Inflammatory macrophage (primary cell): Measurements from ENCODE around the gene TSKS.
A peak's percentile ranks its signal among the peaks of the same experiment; 100 is the strongest.

ENCODE experiments used
- DNase-seq, 2 donors: peaks; one replicate each; pipeline ENCODE4 v3.0.0-alpha.2; 2020 to 2022

TSKS gene

DNA sequence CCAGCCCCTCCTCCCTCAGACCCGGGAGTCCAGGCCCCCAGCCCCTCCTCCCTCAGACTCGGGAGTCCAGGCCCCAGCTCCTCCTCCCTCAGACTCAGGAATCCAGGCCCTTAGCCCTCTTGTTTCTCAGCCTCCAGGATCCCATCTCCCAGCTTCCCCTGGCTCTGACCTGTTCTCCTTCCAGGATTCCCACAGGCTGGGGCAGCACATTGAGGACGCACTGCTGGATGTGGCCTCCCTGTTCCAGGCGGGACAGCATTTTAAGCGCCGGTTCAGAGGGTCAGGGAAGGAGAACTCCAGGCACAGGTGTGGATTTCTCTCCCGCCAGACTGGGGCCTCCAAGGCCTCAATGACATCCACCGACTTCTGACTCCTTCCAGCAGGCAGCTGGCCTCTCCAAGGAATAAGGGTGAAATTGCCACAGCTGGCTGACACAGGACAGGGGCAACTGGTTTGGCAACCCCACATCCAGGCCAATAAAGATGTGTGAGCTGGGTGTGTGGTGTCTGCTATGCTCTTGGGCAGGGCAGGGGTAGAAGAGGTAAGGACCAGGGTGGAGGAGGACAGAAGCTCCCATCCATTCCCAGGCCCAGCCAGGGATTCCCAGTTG, 49.8 kb downstream of the TSKS start:
- no peak for DNase-seq

DNA sequence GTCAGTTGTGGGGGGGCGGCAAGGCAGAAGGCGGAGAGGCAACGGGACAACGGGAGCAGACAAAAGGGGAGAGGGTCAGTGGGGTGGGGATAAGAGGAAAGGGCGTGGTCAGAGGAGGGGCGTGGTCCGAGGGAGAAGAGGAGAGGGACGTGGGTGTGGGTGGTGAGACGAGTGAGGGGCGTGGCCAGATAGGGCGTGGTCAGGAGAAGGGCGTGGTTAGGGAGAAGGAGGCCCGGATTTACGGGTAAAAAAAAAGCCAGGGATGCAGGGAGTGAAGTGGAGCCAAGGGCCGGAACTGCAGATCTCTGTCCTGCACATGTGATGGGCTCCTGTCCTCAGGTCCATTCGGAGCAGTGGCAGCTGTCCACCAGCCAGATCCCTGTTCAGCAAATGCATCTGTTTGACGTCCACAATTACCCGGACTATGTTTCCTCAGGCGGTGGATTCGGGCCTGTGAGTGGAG, 50.7 kb downstream of the TSKS start:
- DNase-seq = peak; percentile 5 to 11

DNA sequence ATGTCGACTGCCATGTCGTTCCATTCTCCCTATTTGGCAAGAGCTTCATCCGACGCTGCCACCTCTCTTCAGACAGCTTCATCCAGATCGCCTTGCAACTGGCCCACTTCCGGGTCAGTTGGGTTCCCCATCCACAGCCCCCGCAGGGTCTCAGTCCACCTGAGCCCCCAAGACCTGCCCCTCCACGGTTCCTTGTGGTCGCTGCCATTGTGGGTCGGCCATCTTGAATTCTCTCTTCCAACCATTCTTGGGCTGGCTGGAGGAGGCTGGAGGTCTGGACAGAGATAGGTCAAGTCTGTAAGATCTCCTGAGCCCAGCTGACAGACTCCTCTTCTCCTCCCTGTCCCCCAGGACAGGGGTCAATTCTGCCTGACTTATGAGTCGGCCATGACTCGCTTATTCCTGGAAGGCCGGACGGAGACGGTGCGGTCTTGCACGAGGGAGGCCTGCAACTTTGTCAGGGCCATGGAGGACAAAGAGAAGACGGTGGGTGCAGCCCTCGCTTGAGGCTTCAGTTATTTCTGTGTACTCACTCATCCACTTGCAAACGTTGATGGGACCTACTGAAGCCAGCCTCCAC, 52.6 kb downstream of the TSKS start:
- DNase-seq = no peak

DNA sequence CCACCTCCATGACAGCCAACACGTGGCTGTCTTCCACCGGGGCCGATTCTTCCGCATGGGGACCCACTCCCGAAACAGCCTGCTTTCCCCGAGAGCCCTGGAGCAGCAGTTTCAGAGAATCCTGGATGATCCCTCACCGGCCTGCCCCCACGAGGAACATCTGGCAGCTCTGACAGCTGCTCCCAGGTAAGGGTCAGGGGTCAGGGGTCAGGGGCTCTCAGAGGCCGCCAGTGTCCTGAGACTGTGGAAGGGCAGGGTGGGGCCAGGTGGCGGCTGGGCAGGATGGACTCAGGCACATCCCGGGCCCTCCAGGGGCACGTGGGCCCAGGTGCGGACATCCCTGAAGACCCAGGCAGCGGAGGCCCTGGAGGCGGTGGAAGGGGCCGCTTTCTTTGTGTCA, 57.2 kb downstream of the TSKS start:
- DNase-seq = no peak

DNA sequence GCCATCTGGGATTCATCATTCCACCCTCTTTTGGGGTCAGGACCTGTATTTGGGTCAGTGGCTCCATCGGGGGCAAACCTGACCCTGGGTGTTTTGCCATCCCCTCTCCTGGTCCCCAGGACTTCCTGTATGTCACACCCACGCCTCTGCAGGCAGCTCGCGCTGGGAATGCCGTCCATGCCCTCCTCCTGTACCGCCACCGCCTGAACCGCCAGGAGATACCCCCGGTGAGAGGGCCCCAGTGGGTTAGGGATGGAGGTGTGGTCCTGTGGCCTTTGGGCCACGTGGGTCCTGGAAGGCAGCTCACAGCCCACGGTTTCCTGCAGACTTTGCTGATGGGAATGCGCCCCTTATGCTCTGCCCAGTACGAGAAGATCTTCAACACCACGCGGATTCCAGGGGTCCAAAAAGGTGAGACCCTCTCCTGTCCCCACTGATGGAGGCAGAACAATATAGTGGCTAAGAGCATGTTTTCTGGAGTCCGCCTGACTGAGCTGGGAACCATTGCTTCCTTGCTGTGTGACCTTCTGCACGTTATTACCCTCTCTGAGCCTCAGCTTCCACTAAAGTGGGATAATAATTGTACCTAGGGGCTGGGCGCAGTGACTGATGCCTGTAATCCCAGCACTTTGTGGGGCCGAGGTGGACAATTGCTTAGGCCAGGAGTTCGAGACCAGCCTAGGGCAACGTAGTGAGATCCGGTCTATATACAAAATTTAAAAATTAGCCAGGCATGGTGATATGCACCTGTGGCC, 58.0 kb downstream of the TSKS start:
- DNase-seq = no peak

DNA sequence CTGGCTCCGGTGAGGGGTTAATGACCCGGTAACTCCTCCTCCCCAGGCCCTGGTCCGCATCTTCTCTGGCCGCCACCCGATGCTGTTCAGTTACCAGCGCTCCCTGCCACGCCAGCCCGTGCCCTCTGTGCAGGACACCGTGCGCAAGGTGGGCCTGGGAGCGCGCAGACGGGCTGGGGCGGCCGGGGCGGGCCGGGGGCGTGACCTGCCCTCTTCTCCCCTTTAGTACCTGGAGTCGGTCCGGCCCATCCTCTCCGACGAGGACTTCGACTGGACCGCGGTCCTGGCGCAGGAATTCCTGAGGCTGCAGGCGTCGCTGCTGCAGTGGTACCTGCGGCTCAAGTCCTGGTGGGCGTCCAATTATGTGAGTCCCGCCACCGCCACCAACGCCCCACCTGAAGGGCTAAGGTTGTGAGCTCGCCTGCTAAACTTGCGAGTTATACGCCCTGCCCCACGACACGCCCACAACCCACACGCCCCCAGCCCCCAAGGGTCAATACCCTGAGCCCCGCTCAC, 61.8 kb downstream of the TSKS start:
- DNase-seq = no peak

DNA sequence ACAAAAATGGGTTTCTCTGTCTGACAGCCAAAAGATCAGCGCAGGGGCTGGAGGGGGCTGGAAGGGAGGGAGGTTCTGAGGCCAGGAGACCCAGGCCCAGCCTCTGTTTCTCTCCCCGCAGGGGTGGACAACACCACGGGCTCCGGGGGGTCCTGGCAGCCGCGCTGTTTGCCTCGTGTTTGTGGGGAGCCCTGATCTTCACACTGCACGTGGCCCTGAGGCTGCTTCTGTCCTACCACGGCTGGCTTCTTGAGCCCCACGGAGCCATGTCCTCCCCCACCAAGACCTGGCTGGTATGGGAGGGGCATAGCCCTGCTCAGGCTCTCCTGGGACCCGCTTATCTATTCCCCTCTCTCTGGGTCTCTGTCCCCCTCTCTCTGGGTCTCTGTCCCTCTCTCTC, 62.5 kb downstream of the TSKS start:
- DNase-seq = no peak

DNA sequence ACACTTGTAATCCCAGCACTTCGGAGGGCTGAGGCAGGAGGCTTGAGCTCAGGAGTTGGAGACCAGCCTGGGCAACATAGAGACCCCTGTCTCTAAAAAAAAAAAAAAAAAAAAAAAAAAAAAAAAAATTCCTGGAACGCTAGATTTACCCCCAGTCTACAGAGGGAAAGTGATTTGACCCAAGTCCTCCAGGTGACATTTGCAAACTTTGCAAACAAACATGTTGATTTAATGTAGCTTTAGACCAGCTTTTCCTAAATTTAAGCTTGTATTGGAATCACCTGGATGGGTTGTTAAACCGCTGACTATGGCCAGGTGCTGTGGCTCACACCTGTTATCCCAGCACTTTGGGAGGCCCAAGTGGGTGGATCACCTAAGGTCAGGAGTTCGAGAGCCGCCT, 63.7 kb downstream of the TSKS start:
- no peak for DNase-seq

DNA sequence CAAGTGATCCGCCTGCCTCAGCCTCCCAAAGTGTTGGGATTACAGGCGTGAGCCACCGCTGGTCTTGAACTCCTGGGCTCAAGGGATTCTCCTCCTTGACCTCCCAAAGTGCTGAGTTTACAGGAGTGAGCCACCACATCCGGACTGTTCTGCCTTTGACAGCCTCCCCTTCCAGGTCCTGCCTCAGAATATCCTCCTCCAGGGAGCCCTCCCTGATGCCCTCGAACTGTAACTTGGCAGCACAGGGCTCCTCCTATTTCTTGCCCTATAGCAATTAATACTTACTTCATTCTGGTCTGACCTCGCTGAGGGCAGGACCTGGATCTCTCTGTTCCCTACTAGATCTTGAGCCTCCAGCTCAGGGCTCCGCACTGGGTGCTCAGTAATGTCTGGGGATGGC, 66.2 kb downstream of the TSKS start:
- DNase-seq = no peak

DNA sequence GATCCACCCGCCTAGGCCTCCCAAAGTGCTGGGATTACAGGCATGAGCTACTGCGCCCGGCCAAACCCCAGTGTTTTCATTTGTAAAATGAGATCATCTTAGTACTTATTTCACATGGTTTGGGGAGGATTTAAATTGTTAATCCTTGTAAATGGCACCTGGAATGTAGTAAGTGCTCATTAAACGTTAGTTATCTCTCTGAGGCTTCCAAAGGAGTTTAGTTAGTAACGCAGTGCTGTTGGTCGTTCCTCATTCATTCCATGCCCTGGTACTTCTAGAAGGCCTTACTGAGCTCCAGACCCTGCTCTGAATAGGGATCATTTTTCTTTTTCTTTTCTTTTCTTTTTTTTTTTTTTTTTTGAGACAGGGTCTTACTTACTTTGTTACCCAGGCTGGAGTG, 67.0 kb downstream of the TSKS start:
- no peak for DNase-seq

DNA sequence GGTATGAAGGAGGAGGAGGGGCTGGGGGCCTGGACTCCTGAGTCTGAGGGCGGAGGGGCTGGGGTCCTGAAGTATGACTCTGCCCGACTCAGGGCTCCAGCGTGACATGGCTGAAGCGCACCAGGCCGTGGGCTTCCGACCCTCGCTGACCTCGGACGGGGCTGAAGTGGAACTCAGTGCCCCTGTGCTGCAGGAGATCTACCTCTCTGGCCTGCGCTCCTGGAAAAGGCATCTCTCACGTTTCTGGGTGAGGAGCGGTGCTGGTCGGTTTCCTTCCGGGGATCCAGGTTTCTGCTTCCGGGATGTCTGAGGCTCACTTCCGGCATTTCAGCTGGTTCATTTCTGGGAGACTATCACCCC, 71.0 kb downstream of the TSKS start:
- DNase-seq = no peak

DNA sequence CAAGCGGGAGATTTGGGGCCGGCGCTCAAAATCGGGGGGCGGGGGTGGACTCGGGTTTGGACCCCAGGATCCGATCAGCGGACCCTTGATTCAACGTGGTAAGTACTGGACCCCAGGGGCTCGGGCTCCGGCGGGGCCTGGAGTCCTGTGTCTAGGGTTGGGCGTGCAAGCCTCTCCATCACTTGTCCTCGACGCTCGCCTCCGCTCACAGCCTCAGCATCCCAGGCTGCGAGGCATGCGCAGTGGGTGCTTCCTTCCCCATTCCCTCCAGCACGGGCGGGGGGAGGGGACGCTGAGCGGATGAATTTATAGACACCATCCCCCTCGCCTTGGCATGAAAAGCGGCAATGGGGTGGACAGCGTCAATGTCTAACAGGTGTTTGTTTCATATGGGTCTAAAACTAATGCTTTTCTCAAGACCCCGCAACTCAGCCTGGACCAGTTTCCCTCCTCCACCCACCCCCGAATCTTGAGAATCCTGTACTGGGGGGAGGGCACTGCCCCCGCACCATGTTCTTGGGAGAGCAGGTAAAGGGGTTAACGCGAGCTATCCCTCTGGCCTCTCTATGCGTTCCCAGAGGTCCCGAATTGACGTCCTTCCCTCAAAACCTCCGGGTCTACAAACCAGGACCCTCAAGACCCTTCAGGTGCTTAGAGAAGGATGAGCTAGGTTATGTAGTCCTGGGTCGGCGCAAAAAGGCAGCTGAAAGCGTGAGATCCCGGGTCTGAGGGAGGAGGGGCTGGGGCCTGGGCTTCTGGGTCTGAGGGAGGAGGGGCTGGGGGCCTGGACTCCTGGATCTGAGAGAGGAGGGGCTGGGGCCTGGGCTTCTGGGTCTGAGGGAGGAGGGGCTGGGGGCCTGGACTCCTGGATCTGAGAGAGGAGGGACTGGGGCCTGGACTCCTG, 71.6 kb downstream of the TSKS start:
- DNase-seq = peak in 1 of 2 donors; percentile 8

DNA sequence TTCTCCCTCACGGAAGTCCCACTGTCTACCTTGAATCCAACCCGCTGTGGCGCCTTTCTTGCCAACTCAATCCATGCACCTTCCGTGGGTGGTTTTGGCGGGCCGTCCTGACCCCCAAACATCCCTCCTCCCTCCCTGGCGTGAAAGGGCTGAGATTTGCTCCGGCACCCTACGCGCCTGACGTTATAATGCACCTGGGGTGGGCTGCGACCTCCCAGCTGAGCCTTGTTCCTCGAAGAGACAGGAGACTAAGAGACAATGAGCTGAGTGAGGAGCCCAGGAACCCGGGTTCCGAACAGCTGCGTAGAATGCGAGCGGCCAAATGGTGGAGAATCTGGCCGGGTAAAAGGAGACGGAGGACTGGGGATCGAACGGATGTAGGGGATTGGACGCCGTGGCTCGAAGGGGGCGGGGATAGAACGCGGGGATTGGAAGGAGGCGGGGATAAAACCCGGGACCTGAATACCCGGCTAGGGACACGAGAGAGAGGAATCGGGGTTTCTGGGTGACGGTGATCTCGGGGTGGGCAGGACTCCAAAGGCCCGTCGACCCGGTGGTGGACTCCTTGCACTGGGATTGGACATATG, 72.4 kb downstream of the TSKS start, which contains the start of gene CPT1C:
Gene CPT1C (plus strand): TSS at position 461 of the 587 bp plus-strand sequence. CDS start 1,137 bp downstream, outside the sequence.
- no peak for DNase-seq

DNA sequence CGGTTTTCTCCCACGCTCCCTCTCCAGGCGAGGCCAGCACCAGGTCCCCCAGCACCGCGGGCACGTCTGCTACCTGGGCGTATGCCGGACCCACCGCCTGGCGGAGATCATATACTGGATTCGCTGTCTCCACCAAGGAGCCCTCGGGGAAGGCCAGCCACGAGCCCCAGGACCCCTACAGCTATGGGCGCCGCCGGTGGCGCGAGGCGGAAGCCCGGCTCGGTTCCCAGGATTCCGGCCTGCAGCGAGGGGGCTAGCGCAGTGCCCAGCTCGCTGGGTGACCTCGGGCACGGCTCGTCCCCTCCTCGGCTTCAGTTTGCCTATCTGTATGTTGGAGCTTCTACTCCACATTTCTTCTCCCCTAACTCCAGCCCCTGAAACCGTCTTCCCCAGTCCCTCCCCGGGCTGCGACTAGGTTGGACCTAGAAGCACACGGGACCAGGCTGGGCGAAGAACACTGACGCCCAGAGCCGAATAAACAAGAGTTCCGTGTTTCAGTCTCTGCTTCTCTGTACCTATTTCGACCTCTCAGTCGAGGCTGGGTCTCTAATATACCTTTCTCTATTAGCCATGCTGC, 72.9 kb downstream of the TSKS start:
- DNase-seq = no peak
